Gastroesophageal sphincter (tissue), 3 donors: ENCODE data around the gene CDC42EP3.

Experiments used
- CTCF ChIP-seq, 4 experiments: fragments of 200-600 bp in 2 of 4; fragments of 450-650 bp in 2 of 4; sonication (generic) in 1 of 4; IDR thresholded peaks; one replicate each; pipeline ENCODE4 v1.5.1; 2017 to 2019; ENCODE audit warnings: antibody characterized with exemption in 4 of 4, mild to moderate bottlenecking in 2 of 4, moderate library complexity in 2 of 4
- POLR2A ChIP-seq, 2 donors: fragments of 450-650 bp; IDR thresholded peaks; one replicate each; pipeline ENCODE4 v1.6.1; 2017; ENCODE audit warnings: antibody characterized with exemption in 2 of 2, mild to moderate bottlenecking in 2 of 2, moderate library complexity in 1 of 2

GRCh38 chr2:37631698-37632097, 39.7 kb downstream of the CDC42EP3 start:
- no peak for TF ChIP-seq CTCF (IDR thresholded peaks at IDR 0.05)
- TF ChIP-seq POLR2A (IDR thresholded peaks at IDR 0.05): no peak
